ENCODE data around the gene WDR59.
"Not testable (repeated sequence)": the region's sequence is repeated elsewhere in the genome, so short reads cannot be mapped to it uniquely, and the experiment has no call there.

Gene WDR59

DNA sequence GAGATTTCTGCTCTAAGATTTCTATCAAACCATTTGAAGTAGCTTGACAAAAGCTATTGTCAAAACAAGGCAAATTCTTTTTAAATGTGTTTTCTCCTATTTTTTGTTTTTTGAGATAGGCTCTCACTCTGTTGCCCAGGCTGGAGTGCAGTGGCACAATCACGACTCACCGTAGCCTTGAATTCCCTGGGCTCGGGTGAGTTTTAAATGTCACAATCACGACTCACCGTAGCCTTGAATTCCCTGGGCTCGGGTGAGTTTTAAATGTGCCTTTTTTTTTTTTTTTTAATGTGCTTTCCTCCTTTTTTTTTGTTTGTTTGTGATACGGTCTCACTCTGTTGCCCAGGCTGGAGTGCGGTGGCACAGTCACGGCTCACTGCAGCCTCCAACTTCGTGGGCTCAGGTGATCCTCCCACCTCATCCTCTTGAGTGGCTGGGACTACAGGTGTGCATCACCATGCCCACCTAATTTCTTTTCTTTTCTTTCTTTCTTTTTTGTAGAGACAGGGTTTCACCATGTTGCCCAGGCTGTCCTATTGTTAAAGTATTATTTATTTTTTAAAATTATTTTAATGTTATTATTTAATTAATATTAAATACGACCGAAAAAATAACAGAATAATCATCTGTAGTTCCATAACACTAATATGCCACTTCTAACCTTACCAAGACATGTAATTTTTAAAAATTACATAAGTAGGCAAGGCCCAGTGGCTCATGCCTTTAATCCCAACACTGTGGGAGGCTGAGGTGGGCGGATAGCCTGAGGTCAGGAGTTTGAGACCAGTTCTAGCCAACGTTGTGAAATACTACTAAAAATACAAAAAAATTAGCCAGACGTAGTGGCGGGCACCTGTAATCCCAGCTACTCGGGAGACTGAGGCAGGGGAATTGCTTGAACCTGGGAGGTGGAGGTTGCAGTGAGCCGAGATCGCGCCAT lies 140.6 kb downstream of the WDR59 start:
- DNase-seq: no peak

DNA sequence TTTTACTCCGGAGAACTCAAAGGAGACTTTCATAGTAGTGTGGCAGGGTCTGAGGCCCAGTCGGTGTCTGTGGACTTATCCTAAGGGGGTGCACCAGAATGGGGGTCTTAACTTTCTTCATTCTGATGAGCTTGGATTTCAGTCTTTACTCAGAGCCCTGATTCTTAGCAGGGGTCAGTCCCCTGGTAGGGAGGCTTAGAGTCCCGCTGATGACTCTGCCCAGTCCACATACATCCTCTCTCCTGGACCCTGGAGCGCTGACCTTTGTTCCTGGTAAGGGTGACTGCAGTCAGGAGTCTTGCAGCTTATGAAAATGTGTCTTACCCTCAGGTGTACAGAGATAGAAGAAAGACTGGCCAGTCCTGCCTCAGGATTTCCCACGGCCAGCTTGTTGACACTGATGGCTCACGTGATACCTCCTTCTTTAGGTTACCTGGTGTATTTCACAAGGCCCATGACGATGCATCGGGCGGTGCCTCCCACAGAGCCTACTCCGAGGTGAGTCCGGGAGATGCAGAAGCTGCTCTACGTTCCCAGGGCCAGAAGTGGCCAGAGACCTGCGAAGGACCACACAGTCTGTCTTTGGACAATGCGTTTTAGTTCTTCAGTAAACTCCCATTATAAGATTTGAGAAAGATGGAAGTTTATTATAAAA lies 141.4 kb downstream of the WDR59 start:
- DNase-seq: not testable (repeated sequence)

DNA sequence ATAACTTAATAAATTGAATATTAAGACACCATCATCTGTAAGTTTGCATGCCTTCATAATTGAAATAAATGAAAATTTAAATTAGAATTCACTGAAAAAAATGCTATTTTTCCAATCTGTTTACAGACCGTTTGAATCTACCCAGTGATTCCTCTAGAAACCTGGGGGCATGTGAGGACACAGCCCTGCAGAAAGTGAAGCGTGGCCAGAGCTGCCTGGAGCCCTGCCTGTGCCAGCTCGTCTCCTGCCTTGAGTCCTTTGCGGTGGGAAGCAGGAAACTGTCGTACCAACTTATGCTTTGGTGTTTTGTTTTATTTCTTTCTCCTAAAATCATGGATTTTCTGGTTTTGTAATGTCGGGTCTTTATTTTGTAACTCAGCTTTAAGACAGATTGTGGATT lies 142.5 kb downstream of the WDR59 start:
- DNase-seq: no peak

- no peak for DNase-seq
Observed at GRCh38 chr16:74841904-74842303, 143.0 kb downstream of the WDR59 start.

DNA sequence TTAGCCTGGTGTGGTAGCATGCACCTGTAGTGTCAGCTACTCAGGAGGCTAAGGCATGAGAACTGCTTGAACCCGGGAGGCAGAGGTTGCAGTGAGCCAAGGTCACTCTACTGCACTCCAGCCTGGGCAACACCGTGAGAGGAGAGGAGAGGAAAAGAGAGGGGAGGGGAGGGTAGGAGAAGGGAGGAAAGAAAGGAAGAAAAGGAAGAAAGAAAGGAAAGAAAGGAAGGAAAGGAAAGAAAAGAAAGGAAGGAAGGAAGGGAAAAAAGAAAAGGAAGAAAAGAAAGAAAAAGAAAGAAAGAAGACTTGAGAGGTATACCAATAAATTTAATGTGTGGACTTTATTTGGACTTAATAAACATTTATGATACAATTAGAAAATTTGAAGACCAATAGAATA lies 143.5 kb downstream of the WDR59 start:
- no peak for DNase-seq

GRCh38 chr16:74837056-74837455 lies 147.9 kb downstream of the WDR59 start:
- DNase-seq: no peak

GRCh38 chr16:74836111-74836671 lies 148.7 kb downstream of the WDR59 start:
- no peak for DNase-seq

GRCh38 chr16:74832228-74832627 lies 152.7 kb downstream of the WDR59 start:
- no peak for DNase-seq

DNA sequence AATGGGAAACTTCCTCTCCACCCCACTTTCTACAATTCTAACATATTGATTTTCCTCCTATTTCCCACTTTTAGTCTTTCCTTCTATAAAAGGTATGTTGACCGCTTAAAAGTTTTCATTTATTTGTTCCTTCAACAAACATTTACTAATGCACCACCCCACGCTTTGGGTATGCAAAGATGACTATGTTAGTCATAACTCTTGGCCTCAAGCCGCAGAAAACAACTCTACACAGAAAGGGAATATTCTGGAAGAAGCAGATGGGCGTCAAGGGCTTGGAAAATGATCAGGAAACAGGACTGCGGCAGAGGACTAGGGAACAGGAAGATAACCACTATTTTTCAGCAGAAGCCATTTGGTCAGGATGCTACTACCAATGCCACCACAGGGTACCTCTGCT lies 153.5 kb downstream of the WDR59 start:
- no peak for DNase-seq

GRCh38 chr16:74830648-74831047 lies 154.3 kb downstream of the WDR59 start:
- DNase-seq: no peak

DNA sequence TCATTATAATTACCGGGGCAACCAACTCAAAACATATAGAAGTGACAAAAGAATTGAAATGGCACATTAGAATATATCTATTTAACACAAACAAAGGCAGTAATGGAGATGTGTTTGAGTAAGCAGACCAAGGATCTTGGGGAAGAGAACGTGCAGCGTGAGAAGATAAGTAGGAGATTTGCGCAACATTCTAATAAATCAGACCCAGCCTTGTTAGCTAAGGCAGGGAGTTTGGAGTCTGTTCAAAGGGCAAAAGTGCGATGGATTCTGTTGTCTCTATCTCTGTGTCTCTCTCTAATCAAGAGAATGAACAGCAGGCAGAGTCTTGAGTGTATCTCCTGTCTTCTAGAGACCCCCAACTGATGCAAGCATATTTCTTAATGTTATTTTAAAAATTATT lies 155.3 kb downstream of the WDR59 start:
- DNase-seq: no peak

- DNase-seq: no peak
Observed at GRCh38 chr16:74825941-74826340, 159.0 kb downstream of the WDR59 start.

DNA sequence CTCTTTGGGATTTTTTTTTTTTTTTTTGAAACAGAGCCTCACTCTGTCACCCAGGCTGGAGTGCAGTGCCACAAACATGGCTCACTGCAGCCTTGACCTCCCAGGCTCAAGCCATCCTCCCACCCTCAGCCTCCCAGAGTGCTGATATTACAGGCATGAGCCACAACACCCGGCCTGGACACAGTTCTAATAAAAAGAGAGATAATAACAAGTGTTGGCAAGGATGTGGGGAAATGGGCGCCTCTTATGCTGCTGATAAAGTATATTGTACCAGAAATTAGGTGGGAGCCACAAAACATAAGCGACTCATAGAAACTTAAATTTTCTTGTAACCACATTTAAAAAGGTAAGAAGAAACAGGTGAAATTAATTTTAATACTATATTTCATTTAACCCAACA lies 159.9 kb downstream of the WDR59 start:
- DNase-seq: no peak
